Right ventricle myocardium inferior (tissue), 1 donor: ENCODE data around the gene KRT6B. TPM values are rescaled to one million over a fixed set of nuclear protein-coding genes. Genes with fewer than 3 reads are reported as not detected.
"Not testable (repeated sequence)": the region's sequence is repeated elsewhere in the genome, so short reads cannot be mapped to it uniquely, and the experiment has no call there.

Experiments
- ATAC-seq: fragments of 200-7000 bp; cut with Tn5 transposase; one replicate; pipeline ENCODE4 v1.9.1; 2020; ENCODE audit warnings: mild to moderate bottlenecking, moderate library complexity
- DNase-seq: peaks from one replicate; pipeline ENCODE4 v3.0.0; 2021; ENCODE audit errors: missing footprints
- intact Hi-C: fragments of 100-400 bp; cut with DNase I; formaldehyde crosslinking; loops from one replicate; pipeline ENCODE4 v1.11.0; 2022
- total RNA-seq: library from RNA; stranded (reverse); fragmentation: NEBNext Ultra II Directional; extraction: Animal tissue kit (Norgen Biotek cat#: 25700); gene quantifications from one replicate; pipeline ENCODE4 v1.2.1, GENCODE V29; 2021
- donor health status: DM: no; HTN: yes; CAD: no; lungs with severe emphysema.

The KRT6B gene
- total RNA-seq, 1 donor from 2014 or later: not detected

DNA sequence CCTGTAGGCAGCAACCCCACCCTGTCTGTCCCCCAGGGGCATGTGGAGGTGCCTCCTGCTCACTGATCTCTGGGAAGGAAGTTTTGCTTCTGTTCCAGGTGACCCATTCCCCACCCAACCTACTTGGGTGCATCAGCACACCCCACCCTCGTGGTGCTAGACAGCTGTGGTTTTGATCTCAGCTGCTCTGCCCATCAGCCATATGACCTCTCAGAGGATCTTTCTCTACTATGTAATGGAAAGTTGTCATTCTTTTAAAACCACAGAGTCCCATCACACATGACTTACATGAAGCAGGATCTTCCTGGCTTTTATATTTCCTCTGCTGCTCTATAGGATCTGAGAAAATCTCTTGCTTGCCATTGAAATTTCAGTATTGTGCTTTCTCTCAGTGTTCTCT is 32.3 kb downstream of the KRT6B start:
- no peak for DNase-seq
- no peak for ATAC-seq
- intact Hi-C loops: no loop called here

DNA sequence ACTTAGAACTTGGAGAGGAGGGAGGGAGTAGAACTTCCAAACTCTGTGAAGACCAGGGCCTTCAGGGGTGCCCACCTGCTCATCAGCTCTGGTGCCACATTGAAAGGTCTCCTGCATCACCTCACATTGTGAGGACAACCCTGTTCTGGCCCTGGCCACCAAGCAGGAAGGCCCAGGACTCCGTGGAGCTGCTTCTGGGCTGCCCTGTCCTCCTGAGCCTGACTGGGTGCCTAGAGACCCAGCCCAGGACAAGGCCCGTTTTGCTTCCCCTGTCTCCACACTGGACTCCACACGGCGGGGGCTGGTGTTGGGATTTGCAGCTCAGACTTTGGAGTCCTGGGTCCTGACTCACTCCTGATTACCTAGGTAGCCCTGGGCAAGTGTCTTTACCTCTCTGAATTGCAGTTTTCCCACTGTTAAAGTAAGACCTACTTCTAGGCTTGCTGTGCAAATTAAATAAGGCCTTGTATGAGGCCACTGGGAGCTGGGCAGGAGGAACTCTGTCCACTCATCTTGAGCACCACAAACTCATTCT is 33.3 kb downstream of the KRT6B start:
- DNase-seq: no peak
- no peak for ATAC-seq
- intact Hi-C loops: no loop called here

DNA sequence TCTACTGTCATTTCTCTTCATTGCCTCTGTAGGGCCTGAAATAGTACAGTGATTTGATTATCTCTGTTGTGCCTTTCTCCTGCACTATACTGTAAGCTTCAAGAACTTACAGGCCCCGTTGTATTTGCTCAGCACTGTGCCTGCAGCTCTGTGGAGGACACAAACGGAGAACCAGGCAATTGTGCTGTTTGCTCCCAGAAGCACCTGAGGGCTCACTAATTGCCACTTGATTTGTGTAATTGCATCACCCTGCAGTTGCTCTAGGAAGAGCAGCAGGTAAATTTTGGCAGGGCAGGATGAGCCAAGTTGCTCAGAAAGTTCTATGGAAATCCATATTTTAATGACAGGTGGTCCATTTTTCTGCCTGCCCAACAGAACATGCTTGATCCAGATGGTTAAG is 34.2 kb downstream of the KRT6B start:
- intact Hi-C loops: no loop called here
- no peak for ATAC-seq

DNA sequence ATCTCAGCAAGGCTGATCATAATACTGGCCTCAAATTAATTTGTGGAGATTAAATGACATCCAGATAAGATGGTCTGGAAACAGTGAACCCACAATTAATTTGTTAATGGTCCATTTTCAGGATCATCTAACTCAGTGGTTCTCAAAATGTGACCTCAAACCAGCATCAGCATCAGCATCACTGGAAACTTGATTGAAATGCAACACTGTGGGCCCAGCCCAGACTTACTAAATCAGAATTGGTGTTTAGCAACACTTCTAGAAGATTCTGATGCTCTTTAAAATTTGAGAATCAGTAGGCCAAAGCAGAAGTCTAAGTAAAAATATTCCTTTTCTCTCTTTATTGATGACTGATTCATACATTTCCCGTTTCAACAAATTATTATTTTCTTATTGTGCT is 35.2 kb downstream of the KRT6B start:
- no peak for DNase-seq
- peak; percentile 63 for ATAC-seq
- intact Hi-C loops: no loop called here

More for the DNA sequence above, 34.2 kb downstream of the KRT6B start:
- DNase-seq: no peak

DNA sequence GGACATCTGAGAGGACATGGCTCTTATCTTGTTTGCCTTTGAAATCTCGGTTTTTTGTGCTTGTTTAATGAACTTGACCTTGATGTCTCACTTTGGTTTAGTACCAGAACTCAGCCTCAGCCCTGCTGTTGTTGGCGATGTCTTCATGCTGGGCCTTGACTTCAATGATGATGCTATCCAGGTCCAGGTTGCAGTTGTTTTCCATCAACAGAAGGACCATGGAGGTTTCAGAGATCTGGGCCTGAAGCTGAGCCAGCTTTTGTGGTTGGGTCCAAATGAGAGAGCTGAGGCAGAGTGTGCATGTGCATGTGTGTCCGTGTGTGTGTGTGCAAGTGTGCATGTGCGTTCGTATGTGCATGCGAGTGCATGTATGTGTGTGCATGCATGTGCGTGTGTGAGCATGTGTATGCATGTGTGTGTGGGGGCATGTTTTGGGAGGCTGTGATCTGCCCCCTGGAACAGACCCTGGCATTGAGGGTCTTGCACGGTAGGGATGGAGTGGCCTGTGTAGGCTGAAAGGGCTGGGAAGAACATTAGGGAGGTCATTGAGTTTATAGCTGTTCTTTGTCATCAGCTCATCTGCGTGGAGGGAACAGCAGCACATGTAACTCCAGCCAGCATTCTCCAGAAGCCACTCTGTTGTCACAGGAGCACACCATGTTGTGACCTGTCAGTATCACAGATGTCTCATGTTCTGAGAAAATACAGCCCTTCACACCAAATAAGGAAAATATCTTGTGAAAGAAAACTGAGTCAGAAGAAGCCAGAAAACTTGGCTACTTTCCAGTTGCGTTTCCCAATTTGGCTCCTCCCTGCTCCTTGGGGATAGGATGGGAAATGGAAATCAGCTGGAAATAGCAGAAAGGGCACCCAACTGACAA is 35.8 kb downstream of the KRT6B start:
- ATAC-seq: peak; percentile 95
- intact Hi-C loops: no loop called here
- DNase-seq: no peak

DNA sequence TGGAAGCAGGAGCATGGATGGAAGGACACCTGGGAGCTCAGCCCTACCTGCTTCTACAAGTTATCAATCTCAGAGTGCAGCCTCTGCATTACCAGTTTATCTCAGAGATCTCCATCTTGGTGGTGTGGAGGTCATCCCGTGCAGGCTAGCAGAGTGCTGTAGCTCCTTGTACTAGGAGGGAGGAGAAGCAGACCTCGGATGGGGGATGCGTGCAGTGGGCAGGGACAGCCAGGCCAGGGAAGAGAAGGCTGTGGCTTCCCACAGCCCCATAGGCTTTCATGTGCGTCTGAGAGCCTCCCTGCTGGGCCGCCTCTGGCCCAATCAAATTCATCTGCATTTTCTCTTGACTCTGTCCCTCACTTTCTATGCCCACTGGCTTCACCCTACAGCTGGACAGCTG is 37.0 kb downstream of the KRT6B start:
- ATAC-seq (no peak), DNase-seq (no peak)
- intact Hi-C loops: no loop called here

DNA sequence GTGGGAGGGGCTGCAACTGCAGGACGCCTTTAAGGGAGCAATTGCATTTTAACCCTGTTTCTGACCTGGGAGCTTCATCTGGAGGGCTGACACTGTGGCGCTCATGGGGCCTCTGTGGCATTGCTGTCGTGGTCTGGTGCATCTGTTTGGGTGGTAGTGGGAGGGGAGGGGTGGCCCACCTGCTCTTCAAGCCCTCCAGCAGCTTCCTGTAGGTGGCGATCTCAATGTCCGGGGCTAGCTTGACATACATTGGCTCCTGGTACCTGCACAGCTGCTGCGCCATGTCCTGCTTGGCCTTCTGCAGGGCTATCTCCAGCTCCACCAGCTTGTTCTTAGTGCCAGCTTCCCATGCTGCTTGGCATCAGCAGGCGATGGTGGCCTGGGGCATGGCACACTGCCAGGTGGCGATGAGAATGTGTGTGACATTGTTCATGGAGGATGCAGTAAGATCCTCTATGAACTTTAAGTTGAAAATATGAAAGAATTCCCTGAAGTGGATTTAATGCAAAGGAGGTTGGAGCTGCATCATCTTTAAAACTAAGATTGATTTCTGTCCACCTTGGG is 38.1 kb downstream of the KRT6B start:
- DNase-seq (no peak), ATAC-seq (no peak)
- intact Hi-C loops: no loop called here

DNA sequence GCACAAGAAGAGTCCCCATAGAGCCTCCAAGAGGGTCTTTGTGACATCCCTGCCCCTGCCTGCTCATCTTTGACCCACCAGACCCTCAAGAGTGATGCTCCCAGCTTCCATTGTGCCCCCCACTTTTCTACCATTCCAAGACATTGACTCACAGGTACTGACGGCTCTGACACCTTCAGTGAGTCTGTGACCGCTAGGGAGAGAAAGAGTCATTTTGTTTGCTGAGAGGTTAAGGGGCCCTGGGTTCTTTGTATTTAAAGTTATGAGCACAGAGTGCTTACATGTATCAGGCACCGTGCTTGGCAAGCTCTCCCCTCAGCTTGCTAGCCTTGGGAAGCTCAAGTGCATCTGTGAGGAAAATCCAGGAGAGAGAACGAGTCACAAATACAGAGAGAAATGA is 38.7 kb downstream of the KRT6B start:
- ATAC-seq (no peak), DNase-seq (no peak)
- intact Hi-C loops: no loop called here

DNA sequence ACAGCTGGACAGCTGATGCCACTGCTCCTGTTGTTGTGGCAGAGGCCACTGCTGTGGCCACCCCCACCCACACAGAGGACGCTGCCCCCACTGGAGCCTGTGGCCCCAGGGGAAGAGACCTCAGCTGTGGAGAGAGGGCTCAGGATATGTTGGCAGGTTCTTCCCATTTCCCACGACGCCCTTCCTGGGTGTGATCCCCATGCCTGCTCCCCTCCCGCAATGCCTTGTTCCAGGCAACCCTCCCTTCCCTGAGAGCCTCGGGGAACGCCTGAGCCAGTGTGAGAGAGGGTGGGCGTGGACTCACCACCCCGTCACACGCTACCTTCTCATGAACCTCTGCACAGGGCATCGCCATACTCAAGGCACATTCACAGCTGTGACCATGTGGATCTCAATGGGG is 40.1 kb downstream of the KRT6B start:
- intact Hi-C loops: no loop called here
- no peak for ATAC-seq
- no peak for DNase-seq

DNA sequence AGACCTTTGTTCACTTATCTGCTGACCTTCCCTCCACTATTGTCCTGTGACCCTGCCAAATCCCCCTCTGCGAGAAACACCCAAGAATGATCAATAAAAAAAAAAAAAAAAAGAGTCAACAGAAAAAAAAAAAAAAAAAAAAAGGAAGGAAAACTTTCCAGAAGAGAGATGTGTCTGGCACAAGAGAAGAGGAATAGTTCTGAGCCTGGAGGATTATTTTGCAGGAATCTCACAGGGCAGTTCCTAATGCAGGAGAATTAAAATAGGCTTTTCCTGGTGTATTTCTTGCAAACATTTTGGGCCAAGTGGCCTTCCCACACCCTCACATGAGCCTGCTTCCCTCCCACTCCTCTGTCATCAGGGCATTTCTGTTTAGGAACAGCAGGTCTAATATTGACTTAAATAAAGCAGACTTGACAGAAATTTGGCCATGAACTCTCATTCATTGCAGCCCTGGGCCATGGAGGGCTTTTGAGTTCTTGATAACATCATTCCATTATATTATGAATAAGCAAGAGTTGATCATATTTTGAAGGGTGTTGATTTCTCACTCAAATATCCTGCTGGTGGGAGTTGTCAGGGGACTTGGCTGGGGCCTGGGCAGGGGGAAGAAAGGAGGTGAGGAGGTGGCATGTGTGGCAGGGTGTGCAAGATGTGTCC is 41.2 kb downstream of the KRT6B start:
- DNase-seq, ATAC-seq, intact Hi-C loops: not testable (repeated sequence)

DNA sequence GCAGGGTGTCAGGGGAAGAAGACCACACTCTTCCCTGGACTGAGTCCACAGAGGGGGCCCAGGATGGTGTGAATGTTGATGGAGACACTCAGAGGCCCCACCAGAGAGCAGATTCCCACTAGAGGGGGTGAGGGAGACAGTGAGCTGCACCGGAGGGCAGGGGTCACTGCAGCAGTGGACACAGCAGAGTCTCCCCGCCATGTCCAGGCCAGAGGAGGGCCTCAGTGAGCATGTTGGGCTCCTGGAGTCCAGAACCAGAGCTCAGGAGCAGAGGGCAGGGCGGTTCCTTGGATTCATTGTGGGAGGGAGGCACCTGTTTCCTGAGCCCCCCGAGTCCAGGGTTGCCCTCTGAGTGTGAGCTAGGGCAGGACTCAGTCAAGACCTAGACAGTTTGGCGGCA is 44.0 kb downstream of the KRT6B start:
- ATAC-seq (no peak), DNase-seq (no peak)
- intact Hi-C loops: no loop called here

DNA sequence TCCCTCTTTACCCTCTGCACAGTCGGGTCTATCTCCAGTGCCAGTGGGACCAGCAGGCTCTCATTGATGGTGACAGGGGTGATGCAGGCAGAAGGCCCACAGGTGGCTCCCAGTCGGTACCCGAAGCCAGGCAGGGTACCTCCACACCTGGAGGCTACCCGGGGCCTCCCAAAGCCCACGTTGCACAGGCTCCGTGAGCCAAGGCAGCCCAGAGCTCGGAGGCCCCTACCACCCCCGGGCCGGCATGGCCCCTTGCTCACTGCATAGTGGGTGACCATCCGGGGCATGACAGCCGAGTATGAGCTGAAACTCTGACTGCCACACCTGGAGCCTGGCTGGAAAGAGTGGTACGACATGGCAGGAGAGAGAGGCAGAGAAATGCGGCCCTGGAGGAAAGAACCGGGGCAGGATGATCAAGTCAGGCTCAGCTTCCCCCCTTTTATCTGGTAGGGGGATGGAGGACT is 46.0 kb downstream of the KRT6B start, which contains the start of gene KRT82:
KRT82 (minus strand) TSS at position 414 of the 464 bp plus-strand sequence; CDS start at position 356, 58 bp downstream.
- intact Hi-C loops: no loop called here
- DNase-seq (no peak), ATAC-seq (no peak)

DNA sequence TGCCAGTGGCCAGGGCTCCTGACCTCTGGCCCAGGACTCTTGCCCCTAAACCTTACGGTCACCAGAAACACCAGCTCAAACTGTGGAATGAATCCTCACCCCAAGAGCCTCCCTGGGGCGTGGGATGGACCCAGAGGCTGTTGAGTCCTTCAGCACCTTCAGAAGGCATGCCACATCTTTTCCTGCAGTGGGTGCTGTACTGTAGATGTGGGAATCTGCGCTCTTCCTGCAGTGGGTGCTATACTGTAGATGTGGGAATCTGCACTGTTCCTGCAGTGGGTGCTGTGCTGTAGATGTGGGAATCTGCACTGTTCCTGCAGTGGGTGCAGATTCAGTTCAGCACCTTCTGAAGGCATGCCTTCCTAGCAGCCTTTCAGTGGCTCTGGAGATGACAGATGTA is 47.0 kb downstream of the KRT6B start:
- DNase-seq (no peak), ATAC-seq (no peak)
- intact Hi-C loops: no loop called here

DNA sequence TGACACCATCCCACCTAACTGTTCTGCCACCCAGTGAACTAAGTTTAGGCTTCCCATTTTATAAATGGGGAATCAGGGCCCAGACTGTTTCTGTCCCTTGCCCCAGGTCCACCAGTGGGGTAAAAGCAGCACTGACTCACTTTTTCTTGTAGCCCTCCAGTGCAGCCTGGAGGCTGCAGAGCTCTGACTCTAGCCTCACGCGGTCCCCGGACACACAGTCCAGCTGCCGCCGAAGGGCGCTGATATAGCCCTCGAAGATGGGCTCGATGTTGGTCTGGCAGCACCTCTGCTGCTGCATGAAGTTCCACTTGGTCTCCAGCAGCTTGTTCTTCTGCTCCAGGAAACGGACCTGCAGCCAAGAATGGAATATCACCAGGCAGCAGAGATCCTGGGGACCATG is 48.4 kb downstream of the KRT6B start:
- intact Hi-C loops: no loop called here
- no peak for ATAC-seq

DNA sequence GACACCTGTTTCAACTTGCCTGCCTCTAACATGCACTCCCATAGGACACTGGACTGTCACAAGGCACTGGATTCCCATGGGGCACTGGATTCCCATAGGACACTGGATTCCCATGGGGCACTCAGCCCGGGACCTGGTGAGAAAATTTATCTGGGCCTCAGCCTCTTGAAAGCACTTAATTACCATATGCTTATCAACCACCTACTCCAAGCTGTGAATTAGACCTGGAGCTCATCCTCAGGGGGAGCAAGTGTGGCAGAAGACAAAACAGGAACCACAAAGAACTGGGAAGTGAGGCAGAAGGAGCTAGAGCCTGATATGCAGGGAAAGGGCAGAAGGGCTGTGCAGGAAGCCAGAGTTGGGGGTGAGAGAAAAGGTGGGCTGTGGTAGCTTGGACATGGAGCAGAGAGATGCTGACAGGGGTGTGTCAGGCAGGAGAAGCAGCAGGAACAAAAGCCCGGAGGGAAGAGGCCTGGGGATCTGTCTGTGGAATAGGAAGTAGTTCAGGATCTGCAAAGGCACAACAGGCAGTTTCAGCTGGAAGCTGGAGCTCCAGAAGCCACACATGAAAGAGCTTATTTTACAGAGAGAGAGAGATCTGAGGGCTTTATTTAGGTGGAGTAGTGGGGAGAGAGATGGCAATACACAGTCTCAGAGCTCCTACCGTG is 48.9 kb downstream of the KRT6B start:
- intact Hi-C loops: no loop called here
- DNase-seq (no peak), ATAC-seq (no peak)

More for the DNA sequence above, 48.4 kb downstream of the KRT6B start:
- DNase-seq: no peak

DNA sequence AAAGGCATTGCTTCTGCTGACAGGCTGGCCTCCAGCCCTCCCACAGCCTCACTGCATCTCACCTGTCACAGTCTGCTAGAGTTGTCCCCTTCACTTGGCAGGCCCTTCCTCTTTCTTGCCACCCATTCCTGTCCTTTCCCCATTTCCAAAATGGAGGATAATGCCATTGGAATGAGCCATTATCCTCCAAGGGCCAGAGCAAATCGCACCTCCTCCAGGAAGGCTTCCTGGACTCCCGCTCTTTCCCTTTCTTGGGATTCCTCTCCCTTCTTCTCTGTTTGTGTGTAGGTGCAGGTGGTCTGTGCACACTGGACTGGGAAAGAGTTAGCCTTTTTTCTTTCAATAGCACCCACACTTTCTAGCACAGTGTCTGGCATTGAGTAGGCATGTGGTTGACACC is 49.6 kb downstream of the KRT6B start:
- intact Hi-C loops: no loop called here

DNA sequence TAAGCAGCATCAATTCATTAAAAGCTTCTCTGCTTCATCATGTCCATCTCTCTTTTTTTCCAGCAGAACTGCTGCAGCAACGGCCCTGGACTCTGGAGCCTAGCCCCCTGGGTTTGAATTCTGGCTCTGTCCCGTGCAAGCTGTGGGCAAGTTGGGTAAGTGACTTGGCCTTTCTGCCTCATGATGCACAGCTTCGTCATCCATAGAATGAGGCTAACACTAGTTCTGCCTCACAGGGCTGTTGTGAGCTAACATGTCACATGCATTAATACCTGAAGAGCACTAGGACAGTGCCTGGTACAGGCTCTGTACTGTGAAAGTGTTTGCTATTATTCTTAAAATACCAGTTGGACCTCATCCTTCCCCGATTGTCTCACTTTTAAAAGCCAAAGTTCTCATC is 50.0 kb downstream of the KRT6B start:
- intact Hi-C loops: no loop called here
- DNase-seq (no peak), ATAC-seq (no peak)

More for the DNA sequence above, 49.6 kb downstream of the KRT6B start:
- ATAC-seq (no peak), DNase-seq (no peak)

DNA sequence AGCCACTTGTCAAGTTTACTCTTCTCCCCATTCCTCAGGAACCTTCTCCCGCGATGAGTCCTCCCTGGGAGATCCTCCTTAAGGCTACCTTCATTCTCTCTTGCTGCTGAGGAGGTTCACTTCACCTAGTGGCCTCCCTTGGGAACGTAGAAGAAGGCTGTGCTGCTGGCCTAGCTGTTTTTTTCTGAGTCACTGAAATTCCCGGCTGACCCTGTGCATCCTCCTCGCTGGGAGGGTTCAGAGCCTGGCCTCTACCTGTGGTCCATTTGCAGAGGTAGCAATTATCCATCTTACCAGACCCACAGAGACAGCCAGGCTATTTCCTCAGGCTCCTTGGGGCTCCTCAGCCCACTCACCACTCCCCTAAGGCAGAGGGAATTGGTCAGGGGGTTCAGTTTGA is 50.4 kb downstream of the KRT6B start:
- ATAC-seq (no peak), DNase-seq (no peak)
- intact Hi-C loops: no loop called here

DNA sequence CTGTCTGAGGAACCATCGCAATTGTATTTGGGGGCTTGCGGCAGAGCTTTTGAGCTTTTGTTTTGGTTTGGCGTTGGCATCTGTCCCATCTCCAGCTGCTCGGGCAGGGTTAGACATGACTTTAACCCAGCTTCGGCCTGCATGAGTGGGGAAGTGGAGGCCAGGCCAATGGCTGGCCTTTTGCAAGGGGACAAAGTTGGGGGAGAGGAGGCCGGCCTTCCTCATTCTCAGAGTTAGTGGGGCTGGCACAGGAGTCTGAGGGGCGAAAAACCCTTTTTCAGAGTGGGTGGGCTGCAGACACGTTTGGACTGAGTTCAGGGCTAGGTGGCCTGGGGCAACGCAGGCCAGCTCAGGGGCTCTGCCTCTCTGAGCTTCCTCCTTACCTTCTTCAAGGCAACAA is 51.0 kb downstream of the KRT6B start:
- intact Hi-C loops: no loop called here
- ATAC-seq (no peak), DNase-seq (no peak)
